Measurements from ENCODE around the gene ENTPD3.

The ENTPD3 gene

DNA sequence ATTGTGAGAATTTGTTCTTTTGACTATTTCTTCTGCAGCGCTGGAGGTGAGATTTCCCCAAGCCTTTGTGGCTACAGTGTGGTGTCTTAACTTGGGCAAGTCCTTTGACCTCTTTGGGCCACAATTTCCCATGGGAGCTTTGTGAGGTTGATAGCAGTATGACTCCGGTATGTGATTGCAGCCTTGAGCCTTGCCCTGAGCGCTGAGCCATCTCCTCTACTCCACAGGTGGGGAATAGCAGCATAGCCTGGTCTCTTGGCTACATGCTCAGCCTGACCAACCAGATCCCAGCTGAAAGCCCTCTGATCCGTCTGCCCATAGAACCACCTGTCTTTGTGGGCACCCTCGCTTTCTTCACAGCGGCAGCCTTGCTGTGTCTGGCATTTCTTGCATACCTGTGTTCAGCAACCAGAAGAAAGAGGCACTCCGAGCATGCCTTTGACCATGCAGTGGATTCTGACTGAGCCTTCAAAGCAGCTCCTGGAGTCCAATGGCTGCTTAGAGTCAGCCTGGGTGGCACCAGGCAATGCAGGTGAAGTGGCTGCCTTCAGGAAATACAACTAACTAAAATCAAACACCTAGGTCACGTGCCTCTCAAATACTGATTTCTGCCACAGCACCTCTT lies 40.2 kb downstream of the ENTPD3 start:
- TF ChIP-seq CTCF (IDR thresholded peaks at IDR 0.05; ENCODE audit: low read depth, low read length, missing control alignments) = no peak
- no peak for DNase-seq (ENCODE audit: low read depth)
- H3K4me3 ChIP-seq (ENCODE audit: low read depth, low read length) = no peak overlapping the region

- TF ChIP-seq CTCF (IDR thresholded peaks at IDR 0.05; ENCODE audit: low read depth, low read length, missing control alignments) = no peak
- no peak overlapping the region for H3K4me3 ChIP-seq (ENCODE audit: low read depth, low read length)
- no peak for DNase-seq (ENCODE audit: low read depth)
These were observed 45.8 kb downstream of the ENTPD3 start for GRCh38 chr3:40432793-40433192.

- TF ChIP-seq CTCF (IDR thresholded peaks at IDR 0.05; ENCODE audit: low read depth, low read length, missing control alignments) = no peak
These were observed 50.9 kb downstream of the ENTPD3 start for GRCh38 chr3:40437889-40438288.

DNA sequence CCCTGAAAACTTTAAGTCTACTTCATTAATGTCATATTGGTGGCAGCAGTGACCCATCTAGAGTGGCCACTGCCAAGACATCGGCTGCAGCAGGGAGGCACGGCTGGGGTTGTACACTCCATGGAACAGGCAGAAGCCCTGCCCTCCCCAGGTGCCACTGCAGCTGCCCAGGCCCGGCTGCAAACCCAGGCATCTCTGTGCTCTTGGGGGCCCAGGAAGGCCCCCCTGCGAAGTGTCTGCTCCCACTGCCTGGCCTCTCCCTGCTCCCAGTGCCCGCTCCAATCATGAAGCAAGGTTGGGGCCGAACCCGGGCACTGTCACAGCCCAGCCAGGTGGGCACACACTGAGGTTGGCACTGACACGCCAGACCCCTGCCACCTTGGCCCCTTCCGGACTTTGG lies 58.1 kb downstream of the ENTPD3 start:
- H3K4me3 ChIP-seq (ENCODE audit: low read depth, low read length) = no peak overlapping the region
- no peak for DNase-seq (ENCODE audit: low read depth)
- no peak for TF ChIP-seq CTCF (IDR thresholded peaks at IDR 0.05; ENCODE audit: low read depth, low read length, missing control alignments)

More at GRCh38 chr3:40437889-40438288, 50.9 kb downstream of the ENTPD3 start:
- DNase-seq (ENCODE audit: low read depth) = no peak
- H3K4me3 ChIP-seq (ENCODE audit: low read depth, low read length) = no peak overlapping the region

DNA sequence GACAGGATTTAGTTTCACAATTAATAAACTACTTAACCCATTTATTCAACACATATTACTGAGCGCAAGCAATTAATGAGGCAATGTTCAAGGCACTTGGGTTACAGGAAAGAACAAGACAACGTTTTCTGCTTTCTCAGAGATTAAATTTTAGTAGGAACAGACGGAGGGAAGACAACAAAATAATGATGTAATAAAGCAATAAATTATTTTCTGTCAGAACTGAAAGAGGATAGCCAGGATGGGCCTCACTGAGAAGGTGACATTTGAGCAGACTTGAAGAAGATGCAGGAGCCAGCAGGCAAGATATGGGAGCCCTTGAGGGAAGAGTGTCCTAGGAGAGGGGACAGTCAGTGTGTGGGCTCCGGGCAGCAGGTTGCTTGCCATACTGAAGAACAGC lies 58.9 kb downstream of the ENTPD3 start:
- no peak for TF ChIP-seq CTCF (IDR thresholded peaks at IDR 0.05; ENCODE audit: low read depth, low read length, missing control alignments)
- no peak overlapping the region for H3K4me3 ChIP-seq (ENCODE audit: low read depth, low read length)
- DNase-seq (ENCODE audit: low read depth) = no peak

DNA sequence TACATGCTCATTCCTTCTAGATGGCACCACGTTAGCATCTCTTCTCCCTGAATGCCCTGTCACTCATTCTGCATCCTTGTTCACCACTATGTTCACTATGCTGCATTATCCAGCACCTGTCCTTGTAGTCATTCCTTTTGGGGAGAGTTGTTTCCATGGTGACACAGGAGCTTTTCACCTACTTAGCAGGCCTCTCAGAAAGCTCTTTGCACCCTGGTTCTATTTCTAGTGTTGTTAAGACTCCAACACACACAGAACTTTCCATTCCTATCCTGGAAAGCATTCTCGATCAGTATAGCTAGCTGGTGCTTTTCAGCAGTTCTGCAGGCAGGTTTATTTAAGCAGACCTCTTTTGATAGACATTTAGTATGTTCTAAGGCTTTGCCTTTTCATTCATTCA lies 63.5 kb downstream of the ENTPD3 start:
- no peak for DNase-seq (ENCODE audit: low read depth)
- TF ChIP-seq CTCF (IDR thresholded peaks at IDR 0.05; ENCODE audit: low read depth, low read length, missing control alignments) = no peak
- no peak overlapping the region for H3K4me3 ChIP-seq (ENCODE audit: low read depth, low read length)

DNA sequence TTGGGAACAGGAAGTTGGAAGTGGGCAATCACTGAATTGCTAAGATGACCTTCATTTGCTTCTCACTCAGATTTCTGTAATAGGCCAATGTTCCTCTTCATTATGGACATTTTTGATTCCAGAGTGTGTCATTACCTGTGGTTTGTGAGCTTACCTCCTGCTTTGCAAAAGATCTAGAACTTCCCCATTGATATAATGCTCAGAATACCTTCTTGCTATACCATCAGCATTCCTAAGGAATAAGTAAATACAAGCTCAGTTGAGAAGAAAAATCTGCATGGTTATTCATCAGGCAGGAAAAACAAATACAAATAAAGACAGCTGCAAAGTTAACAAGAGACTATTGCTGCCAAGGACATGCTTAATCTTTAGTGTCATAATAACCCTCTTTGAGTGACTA lies 64.6 kb downstream of the ENTPD3 start:
- no peak for DNase-seq (ENCODE audit: low read depth)

More for the DNA sequence above, 64.6 kb downstream of the ENTPD3 start:
- no peak for TF ChIP-seq CTCF (IDR thresholded peaks at IDR 0.05; ENCODE audit: low read depth, low read length, missing control alignments)
- no peak overlapping the region for H3K4me3 ChIP-seq (ENCODE audit: low read depth, low read length)
